ENCODE measurements around the gene ZNF396. TPM values are rescaled to one million over a fixed set of nuclear protein-coding genes. Genes with fewer than 3 reads are reported as not detected.

ZNF396 gene
- total RNA-seq, 1 donor: 0.52 TPM

DNA sequence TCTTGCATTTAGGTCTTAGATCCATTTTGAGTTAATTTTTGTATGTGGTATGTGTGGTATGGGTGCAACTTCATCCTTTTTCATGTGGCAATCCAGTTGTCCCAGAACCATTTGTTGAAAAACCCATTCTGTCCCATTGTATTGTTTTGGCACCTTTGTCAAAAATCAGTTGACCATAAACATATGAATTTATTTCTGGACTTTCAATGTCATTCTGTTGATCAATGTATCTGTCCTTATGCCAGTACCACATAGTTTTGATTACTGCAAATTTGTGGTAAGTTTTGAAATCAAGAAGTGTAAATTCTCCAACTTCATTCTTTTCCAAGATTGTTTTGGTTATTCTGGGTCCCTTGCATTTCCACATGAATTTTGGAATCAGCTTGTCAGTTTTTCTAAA lies 16.6 kb upstream of the ZNF396 start:
- H3K27me3 ChIP-seq (ENCODE audit: insufficient read depth, low read length): peaks cover 9% of the 10 kb centered on the region
- H3K4me3 ChIP-seq (ENCODE audit: low read length): no peak overlapping the region
- H3K9me3 ChIP-seq (ENCODE audit: low read depth, low read length): no peaks in the 10 kb centered on the region
- no peaks in the 10 kb centered on the region for H3K4me1 ChIP-seq (ENCODE audit: insufficient read depth, low read length)

- no peaks in the 10 kb centered on the region for H3K9me3 ChIP-seq (ENCODE audit: low read depth, low read length)
Measured at GRCh38 chr18:35392375-35392774, 15.2 kb upstream of the ZNF396 start.

GRCh38 chr18:35390951-35391700 lies 14.0 kb upstream of the ZNF396 start:
- H3K4me3 ChIP-seq (ENCODE audit: low read length): no peak overlapping the region
- H3K27me3 ChIP-seq (ENCODE audit: insufficient read depth, low read length): peaks cover 17% of the 10 kb centered on the region
- H3K4me1 ChIP-seq (ENCODE audit: insufficient read depth, low read length): no peaks in the 10 kb centered on the region
- no peaks in the 10 kb centered on the region for H3K9me3 ChIP-seq (ENCODE audit: low read depth, low read length)

More at GRCh38 chr18:35392375-35392774, 15.2 kb upstream of the ZNF396 start:
- peaks cover 20% of the 10 kb centered on the region for H3K27me3 ChIP-seq (ENCODE audit: insufficient read depth, low read length)
- H3K4me1 ChIP-seq (ENCODE audit: insufficient read depth, low read length): no peaks in the 10 kb centered on the region
- no peak overlapping the region for H3K4me3 ChIP-seq (ENCODE audit: low read length)

DNA sequence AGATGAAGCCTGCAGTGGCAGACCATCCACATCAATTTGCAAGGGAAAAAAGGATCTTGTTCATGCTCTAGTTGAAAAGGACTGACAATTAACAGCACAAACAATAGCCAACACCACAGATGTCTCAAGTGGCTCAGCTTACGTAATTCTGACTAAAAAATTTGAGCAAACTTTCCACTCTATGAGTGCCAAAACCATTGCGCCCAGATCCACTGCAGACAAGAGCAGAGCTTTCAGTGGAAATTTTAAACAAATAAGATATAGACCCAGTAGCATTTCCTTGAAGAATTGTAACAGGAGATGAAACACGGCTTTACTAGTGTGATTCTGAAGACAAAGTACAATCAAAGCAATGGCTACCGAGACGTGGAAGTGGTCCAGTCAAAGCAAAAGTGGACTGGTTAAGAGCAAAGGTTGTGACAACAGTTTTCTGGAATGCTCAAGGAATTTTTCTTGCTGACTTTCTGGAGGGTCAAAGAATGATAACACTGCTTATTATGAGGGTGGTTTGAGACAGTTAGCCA lies 12.0 kb upstream of the ZNF396 start:
- Histone ChIP-seq H3K4me3 (ENCODE audit: low read length) (no peak overlapping the region), H3K27me3 (ENCODE audit: insufficient read depth, low read length) (peaks cover 17% of the 10 kb centered on the region), H3K9me3 (ENCODE audit: low read depth, low read length) (no peaks in the 10 kb centered on the region), H3K4me1 (ENCODE audit: insufficient read depth, low read length) (no peaks in the 10 kb centered on the region)

- H3K4me1 ChIP-seq (ENCODE audit: insufficient read depth, low read length): no peaks in the 10 kb centered on the region
- no peak overlapping the region for H3K4me3 ChIP-seq (ENCODE audit: low read length)
- H3K9me3 ChIP-seq (ENCODE audit: low read depth, low read length): no peaks in the 10 kb centered on the region
- peaks cover 17% of the 10 kb centered on the region for H3K27me3 ChIP-seq (ENCODE audit: insufficient read depth, low read length)
Measured at GRCh38 chr18:35387152-35387571, 10.0 kb upstream of the ZNF396 start.

DNA sequence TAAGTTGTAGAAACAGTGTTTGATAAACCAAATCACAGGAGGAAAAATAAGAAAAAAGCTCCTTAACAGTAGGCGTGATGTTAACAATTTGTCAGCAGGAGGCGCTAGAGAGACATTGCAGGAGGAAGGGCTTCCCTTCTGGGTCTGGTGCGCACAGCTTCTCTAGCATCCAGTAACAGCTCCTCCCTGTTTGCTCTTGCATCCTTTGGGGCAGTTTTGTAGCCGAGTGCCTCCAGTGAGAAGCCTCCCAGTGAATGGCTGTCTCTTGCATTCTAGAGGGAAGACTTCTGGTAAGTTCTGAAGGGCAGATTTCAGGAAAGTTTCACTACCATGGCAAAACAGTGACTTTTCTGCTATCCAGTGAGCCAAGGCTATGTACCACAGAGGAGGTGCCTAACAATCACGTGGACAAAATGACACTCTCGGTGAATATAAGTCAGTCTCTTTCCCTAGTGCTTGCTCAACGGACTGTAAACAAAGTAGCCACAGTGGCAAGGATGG lies 9.5 kb upstream of the ZNF396 start:
- no peak overlapping the region for H3K4me3 ChIP-seq (ENCODE audit: low read length)
- no peaks in the 10 kb centered on the region for H3K4me1 ChIP-seq (ENCODE audit: insufficient read depth, low read length)
- H3K9me3 ChIP-seq (ENCODE audit: low read depth, low read length): no peaks in the 10 kb centered on the region

DNA sequence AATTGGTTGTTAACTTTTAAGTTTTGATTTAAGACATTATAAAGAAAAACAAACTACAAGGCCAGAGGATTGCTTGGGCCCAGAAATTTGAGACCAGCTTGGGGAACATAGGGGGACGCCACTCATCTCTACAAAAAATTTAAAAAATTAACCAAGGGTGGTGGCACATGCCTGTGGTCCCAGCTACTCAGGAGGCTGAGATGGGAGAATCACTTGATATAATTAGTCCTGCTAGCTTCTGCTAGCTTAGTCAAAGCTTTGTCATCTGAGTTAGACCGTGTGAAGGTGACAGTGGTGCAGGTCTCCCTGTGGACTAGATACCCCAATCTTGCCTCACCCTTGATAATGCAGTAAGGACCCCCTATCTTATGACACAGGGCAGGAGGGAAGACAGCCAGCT lies 6.0 kb upstream of the ZNF396 start:
- Histone ChIP-seq H3K4me1 (ENCODE audit: insufficient read depth, low read length) (no peaks in the 10 kb centered on the region), H3K4me3 (ENCODE audit: low read length) (no peak overlapping the region), H3K27me3 (ENCODE audit: insufficient read depth, low read length) (peaks cover 8% of the 10 kb centered on the region), H3K9me3 (ENCODE audit: low read depth, low read length) (no peaks in the 10 kb centered on the region)

More for the DNA sequence above, 9.5 kb upstream of the ZNF396 start:
- peaks cover 17% of the 10 kb centered on the region for H3K27me3 ChIP-seq (ENCODE audit: insufficient read depth, low read length)

DNA sequence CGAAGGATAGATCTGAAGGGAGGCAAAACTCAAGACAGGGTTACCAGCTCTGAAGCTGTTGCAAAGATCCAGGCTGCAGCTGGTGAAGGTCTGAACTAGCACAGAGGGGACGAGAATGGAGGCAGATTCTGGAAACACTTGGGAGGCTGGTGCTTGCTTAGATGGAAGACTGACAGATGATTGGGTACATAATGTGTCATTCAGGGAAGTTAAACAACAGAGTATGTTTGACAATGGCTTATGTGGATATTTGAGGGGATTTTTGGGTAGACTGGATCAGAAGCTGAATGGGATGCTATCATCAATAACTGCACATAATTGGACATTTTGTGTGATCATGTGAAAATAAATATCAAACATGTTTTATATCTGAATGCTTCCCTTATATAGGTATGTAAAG lies 2.3 kb upstream of the ZNF396 start:
- no peak overlapping the region for H3K4me3 ChIP-seq (ENCODE audit: low read length)
- no peaks in the 10 kb centered on the region for H3K9me3 ChIP-seq (ENCODE audit: low read depth, low read length)
- no peaks in the 10 kb centered on the region for H3K27me3 ChIP-seq (ENCODE audit: insufficient read depth, low read length)
- H3K4me1 ChIP-seq (ENCODE audit: insufficient read depth, low read length): peaks cover 11% of the 10 kb centered on the region

DNA sequence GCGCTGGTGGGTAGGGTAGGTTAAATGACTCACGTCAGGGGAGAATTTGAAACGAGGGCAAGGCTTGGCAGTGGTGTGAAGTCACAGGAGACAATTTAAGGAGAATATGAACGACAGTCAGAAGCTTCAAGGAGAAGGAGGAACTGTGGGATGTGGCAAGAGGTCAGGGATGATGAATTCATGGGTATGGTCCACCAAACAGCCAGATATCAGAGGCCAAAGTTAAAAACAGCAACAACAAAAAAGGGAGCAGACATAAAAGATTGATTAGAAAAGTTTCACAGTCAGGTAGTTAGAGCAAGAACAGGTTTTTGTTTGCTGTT lies 1.4 kb upstream of the ZNF396 start:
- Histone ChIP-seq H3K9me3 (ENCODE audit: low read depth, low read length) (no peaks in the 10 kb centered on the region), H3K4me3 (ENCODE audit: low read length) (no peak overlapping the region), H3K4me1 (ENCODE audit: insufficient read depth, low read length) (peaks cover 11% of the 10 kb centered on the region), H3K27me3 (ENCODE audit: insufficient read depth, low read length) (no peaks in the 10 kb centered on the region)

DNA sequence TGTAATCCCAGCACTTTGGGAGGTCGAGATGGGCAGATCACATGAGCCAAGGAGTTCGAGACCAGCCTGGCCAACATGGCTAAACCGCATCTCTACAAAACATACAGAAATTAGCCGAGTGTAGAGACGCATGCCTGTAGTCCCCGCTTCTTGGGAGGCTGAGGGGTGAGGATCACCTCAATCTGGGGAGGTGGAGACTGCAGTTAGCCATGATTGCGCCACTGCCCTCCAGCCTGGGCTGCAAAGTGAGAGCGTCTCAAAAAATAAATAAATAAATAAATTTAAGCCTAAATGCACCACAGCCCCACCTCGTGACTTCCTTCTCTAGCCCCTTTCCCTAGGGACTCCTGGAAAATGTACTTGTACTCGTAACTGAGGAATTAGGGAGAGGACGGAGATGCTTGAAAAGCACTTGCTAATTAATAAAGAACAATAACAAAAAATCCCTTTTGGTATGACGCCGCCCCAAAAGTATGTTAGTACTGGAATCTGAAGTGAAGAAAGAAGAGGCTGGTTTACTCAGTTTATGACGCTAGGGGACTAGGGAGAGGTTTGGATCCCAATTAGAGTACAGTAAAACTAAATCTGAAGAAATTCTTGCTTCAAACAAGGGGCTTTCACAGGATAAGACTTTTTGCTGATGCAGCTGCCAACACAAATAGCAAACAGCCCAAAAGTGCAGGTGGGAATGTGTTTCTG lies 887 bp upstream of the ZNF396 start:
- Histone ChIP-seq H3K4me1 (ENCODE audit: insufficient read depth, low read length) (peaks cover 11% of the 10 kb centered on the region), H3K4me3 (ENCODE audit: low read length) (no peak overlapping the region), H3K27me3 (ENCODE audit: insufficient read depth, low read length) (no peaks in the 10 kb centered on the region), H3K9me3 (ENCODE audit: low read depth, low read length) (no peaks in the 10 kb centered on the region)

- H3K9me3 ChIP-seq (ENCODE audit: low read depth, low read length): no peaks in the 10 kb centered on the region
Measured at GRCh38 chr18:35376393-35376741, 770 bp downstream of the ZNF396 start.

DNA sequence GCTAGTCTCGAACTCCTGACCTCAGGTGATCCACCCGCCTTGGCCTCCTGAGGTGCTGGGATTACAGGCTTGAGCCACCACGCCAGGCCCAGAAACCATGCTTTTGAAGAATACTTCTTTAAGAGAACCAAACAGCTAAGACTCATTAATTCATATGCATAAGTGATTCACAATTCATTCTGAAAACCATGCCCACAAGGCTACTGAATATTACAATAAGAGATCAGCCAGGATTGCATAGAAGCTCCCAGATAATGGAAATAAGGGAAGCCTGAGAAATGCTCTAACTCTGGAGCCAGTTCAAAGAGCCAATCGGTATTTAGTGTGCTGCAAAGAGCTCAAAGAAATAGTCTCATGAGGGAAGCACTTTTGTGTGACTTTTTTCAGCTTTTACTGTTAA lies 2.4 kb downstream of the ZNF396 start:
- Histone ChIP-seq H3K27me3 (ENCODE audit: insufficient read depth, low read length) (no peaks in the 10 kb centered on the region), H3K4me3 (ENCODE audit: low read length) (no peak overlapping the region), H3K9me3 (ENCODE audit: low read depth, low read length) (no peaks in the 10 kb centered on the region), H3K4me1 (ENCODE audit: insufficient read depth, low read length) (peaks cover 11% of the 10 kb centered on the region)

More at GRCh38 chr18:35376393-35376741, 770 bp downstream of the ZNF396 start:
- H3K27me3 ChIP-seq (ENCODE audit: insufficient read depth, low read length): no peaks in the 10 kb centered on the region
- H3K4me1 ChIP-seq (ENCODE audit: insufficient read depth, low read length): peaks cover 11% of the 10 kb centered on the region
- peak overlapping the region; percentile 66 for H3K4me3 ChIP-seq (ENCODE audit: low read length)

- Histone ChIP-seq H3K4me3 (ENCODE audit: low read length) (no peak overlapping the region), H3K9me3 (ENCODE audit: low read depth, low read length) (no peaks in the 10 kb centered on the region), H3K27me3 (ENCODE audit: insufficient read depth, low read length) (no peaks in the 10 kb centered on the region), H3K4me1 (ENCODE audit: insufficient read depth, low read length) (peaks cover 4% of the 10 kb centered on the region)
Measured at GRCh38 chr18:35371412-35372195, 5.5 kb downstream of the ZNF396 start.

DNA sequence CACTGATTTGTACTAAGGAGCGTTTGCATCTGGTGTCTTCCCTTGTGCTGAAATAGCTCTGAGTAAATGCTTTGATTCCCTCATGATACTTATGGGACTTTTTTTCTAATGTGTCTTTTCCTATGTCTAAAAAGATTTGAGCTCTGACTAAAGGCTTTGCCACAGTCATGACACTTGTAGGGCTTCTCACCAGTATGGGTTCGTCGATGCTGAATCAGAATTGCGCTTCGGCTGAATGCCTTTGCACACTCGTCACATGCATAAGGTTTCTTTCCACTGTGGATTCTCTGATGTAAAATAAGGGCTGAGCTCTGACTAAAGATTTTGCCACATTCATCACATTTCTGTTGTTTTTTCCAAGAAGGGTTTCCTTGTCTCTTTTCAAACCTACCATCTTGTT lies 8.0 kb downstream of the ZNF396 start:
- Histone ChIP-seq H3K9me3 (ENCODE audit: low read depth, low read length) (no peaks in the 10 kb centered on the region), H3K4me3 (ENCODE audit: low read length) (no peak overlapping the region), H3K27me3 (ENCODE audit: insufficient read depth, low read length) (no peaks in the 10 kb centered on the region), H3K4me1 (ENCODE audit: insufficient read depth, low read length) (no peaks in the 10 kb centered on the region)

DNA sequence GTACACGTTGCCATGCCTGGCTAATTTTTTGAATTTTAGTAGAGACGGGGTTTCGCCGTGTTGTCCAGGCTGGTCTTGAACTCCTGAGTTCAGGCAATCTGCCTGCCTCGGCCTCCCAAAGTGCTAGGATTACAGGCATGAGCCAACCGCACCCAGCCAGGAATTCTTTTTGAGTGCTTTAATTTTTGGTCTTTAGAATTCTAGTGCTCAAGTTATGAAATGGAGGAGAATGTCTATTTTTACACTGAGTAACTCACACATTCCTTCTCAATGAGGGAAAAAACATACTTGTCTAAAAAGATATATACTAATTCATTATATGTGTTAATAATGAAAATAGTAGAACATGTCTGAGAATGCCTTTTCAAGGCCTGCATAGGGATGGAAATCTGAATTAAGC lies 8.5 kb downstream of the ZNF396 start:
- Histone ChIP-seq H3K27me3 (ENCODE audit: insufficient read depth, low read length) (no peaks in the 10 kb centered on the region), H3K4me3 (ENCODE audit: low read length) (no peak overlapping the region), H3K4me1 (ENCODE audit: insufficient read depth, low read length) (no peaks in the 10 kb centered on the region), H3K9me3 (ENCODE audit: low read depth, low read length) (no peaks in the 10 kb centered on the region)
